ENCODE measurements around the gene NAA35. TPM values are rescaled to one million over a fixed set of nuclear protein-coding genes. Genes with fewer than 3 reads are reported as not detected.
"Not testable (repeated sequence)": the region's sequence is repeated elsewhere in the genome, so short reads cannot be mapped to it uniquely, and the experiment has no call there.

The NAA35 gene
- total RNA-seq, 2 donors from 2014 or later = 18.0 to 18.2 TPM

DNA sequence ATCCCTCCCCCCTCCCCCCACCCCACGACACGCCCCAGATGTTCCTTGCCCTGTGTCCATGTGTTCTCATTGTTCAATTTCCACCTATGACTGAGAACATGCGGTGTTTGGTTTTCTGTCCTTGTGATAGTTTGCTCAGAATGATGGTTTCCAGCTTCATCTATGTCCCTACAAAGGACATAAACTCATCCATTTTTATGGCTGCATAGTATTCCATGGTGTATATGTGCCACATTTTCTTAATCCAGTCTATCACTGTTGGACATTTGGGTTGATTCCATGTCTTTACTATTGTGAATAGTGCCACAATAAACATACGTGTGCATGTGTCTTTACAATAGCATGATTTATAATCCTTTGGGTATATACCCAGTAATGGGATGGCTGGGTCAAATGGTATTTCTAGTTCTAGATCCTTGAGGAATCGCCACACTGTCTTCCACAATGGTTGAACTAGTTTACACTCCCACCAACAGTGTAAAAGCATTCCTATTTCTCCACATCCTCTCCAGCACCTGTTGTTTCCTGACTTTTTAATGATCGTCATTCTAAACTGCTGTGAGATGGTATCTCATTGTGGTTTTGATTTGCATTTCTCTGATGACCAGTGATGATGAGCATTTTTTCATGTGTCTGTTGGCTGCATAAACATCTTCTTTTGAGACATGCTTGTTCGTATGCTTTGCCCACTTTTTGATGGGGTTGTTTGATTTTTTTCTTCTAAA lies 107.2 kb downstream of the NAA35 start:
- ATAC-seq; intact Hi-C loops (cut with DNase I); DNase-seq: not testable (repeated sequence)

DNA sequence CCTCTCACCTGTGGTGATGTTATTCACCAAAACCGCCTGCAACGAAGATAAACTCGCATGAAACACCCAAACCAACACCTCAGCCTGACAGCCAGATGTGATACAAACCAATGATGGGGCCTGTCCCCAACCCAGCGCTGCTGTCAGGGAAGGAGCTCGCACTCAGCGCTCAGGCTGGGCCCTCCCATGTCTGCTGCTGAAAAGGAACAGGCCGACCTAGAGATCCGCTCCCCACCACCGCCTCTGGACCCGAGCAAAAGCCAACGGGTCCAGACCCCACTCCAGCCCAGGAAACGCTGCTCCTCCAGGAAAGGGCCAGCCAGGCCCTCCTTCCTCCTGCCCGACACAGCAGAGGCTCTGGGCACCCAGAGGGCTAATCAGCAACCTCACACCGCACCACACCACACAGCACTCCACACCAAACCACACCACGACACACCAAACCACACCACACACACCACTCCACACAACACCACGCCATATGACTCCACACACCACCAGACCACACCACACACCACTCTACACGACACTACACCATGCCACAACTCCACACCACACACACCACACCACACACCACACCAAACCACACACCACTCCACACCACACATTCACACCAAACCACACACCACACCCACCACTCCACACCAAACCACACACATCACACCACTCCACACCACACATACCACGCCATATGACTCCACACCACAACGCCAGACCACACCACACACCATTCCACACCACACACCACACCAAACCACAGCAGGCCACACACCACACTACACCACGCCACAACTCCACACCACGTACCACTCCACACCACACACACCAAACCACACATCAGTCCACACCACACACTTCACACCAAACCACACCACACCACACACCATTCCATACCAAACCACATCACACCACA lies 111.9 kb downstream of the NAA35 start:
- intact Hi-C loops (cut with DNase I) = no loop called here
- no peak for DNase-seq
- no peak for ATAC-seq

DNA sequence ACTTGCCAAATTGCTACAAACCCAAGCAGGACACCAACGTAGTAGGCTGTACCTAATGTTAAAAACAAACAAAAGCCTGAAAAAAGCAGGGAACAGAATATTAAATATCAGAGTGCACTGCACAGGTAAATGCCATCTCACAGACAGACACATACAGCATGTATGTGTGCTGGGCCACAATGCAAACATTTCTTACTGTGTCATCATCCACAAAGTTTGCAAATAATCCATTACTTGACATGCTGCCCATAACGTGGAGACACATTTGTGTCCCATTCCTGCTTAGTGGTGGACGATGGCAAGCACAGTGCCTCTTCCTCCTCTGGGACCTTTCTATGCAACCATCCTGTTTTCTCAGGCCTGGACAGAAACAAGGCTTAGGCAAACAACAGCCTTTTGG lies 113.7 kb downstream of the NAA35 start:
- intact Hi-C loops (cut with DNase I) = no loop called here
- ATAC-seq = no peak
- no peak for DNase-seq

DNA sequence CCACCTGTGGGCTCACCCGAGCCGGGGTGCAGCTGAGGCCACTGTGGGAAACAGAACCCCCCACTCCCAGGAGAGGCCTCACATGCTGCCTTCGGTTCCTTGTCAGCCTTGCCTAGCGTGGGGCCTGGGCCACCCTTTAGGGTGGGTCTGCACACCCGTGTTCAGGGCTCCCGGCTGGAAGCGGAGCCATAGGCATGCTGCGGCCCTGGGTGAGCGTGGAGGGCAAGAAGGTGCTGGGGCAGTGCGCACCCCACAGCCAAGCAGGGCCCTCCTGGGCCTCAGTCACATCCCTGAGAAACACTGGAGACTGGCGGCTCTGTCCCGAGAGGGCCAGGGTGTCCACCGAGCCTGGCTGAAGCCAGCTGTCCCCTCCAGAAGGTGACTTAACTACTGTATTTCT lies 116.5 kb downstream of the NAA35 start:
- DNase-seq = no peak
- intact Hi-C loops (cut with DNase I) = no loop called here
- ATAC-seq = no peak

DNA sequence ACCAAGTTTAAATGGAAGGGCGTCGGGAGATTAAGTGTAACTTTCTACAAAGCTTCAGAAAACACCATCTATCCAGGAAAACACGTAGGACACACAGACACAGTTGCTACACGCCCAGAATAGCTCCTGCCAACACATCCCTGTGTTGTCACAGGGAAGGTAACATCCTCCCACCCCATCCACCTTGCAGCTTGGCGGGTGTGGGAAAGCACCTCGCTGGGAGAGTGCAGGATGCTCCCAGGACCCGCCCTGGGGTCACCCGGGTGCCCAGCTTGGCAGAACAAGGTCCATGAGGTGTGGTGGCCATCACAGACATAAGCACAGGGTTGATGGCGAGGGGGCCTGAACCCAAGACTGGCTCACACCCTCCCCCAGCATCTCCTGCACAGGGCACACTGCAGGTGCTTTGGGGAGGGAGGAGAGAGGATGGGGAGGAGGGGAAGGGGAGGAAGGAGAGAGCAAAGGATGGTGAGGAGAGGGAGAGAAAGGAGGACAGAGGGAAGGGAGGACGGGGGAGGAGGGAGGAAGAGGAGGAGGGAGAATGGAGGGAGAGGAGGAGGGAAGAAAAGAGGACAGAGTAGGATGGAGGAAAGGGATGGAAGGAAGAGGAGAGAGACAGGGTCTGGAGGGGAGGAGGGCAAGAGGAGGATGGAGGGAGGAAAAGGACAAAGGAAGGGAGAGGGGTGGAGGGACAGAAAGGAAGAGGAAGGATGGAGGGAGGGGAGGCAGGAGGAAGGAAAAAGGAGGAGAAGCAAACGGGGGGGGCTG lies 121.2 kb downstream of the NAA35 start:
- no peak for ATAC-seq
- intact Hi-C loops (cut with DNase I) = no loop called here
- no peak for DNase-seq

DNA sequence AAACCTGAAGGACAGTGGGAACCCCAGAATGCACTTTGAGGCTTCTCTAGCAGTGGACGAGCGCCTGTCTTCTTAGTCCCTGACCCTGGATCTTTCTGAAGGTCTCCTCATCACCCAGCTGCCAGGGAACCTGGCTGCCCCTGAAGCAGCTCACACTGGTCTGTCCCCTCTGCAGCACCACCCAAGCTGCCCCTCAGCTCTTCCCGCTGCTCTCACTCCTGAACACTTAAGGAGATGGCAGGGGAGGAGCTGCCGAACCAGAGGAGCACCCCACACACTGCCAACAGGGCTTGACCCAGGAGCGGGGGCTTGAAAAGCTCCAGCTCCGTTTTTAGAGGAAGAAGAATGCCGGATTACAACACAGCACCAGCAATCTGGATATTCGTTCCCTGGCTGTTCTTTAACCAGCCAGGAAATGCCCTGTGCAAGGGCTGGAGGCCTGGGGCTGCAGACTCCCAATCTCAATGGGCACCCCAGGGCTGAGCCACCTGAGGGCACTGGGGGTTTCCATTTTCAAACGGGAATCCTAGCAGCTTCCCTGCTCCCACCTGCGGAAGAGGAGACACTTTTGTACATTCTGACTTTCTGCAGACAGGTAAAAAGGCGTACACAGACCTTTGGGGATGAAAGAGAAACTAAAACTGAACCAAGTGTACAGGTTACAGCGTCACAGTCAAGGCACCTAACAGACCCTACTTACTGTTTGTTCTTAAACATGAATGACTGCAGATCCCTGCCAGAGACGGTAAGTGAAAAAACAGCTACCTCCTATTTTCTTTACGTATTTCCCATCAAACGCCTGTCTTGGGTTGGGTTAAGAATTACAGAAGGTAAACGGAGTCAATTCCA lies 122.1 kb downstream of the NAA35 start:
- ATAC-seq (no peak), DNase-seq (no peak)
- intact Hi-C loops (cut with DNase I) = no loop called here

DNA sequence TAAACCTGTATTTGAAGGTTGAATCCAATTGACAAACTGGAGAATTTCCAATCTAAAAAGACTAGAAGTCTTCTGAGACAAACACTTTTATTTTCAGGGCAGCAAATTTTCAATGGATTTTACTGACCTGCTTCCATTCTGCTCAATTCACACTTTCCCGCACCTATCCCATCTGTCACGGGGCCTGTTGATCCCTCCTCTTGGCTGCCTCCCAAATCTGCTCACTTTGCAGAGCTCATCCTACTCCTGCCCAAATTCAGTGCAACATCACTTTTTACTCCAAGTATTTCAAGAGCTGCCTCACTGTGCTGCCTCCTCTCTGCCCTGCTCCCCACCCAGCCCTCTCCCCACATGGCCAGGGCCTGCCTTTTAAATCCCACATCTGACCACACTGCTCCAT lies 123.3 kb downstream of the NAA35 start:
- ATAC-seq (no peak), DNase-seq (no peak)
- intact Hi-C loops (cut with DNase I) = no loop called here

DNA sequence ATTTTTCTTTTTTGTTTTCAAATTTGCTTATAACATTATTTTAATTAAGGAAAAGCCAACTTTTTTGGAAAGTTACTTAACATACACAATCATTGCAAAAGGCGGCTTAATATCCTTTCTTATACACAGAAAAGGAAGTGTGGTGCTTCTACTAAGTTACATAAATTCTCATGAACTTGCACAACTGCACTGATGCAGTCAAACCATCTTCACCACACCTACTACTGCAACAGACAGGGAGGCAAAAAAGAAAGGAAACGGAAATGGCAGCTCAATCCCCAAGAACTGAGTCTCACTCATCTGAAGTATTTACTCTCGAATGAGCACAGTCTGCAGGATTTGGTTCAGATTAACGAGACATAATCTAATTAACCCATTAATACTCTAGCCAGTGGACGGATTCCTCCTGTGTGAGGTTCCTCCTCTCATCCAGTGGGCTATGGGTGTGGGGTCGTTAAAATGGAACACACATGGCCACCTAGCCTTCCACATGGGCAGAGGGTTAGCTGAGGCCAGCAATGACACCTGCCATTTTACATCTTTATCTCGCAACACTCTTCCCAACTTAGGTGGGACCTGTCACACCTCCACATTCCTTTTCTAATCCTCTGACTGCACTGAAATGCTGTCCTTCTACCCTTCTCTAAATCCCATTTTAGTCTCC lies 128.4 kb downstream of the NAA35 start:
- intact Hi-C loops (cut with DNase I) = no loop called here
- ATAC-seq = no peak
- no peak for DNase-seq

Other genes with a start within 250 kb of the NAA35 start
- 10 to 100 TPM; 40.8 to 42.9 TPM for gene AGTPBP1, start 199.2 kb upstream of the NAA35 start, total RNA-seq
- 10 to 100 TPM in 1 of 2 donors, 1 to 10 TPM in 1; 7.5 to 10.5 TPM for gene GOLM1, start 158.4 kb downstream of the NAA35 start, total RNA-seq